Mesothelial cell of epicardium (in vitro differentiated cells): ENCODE data around the gene INTS11. TPM values are rescaled to one million over a fixed set of nuclear protein-coding genes. Genes with fewer than 3 reads are reported as not detected.

ENCODE experiments used
- DNase-seq, 2 experiments: peaks; one replicate each; pipeline ENCODE4 v3.0.0; 2021; ENCODE audit warnings: low spot score in 2 of 2; ENCODE audit not compliant: unreplicated experiment in 2 of 2
- H3K27ac Mint-ChIP-seq: 2 replicates; pipeline ENCODE4 v1.8.0; 2021; ENCODE audit warnings: mixed read lengths
- H3K27me3 Mint-ChIP-seq: 2 replicates; pipeline ENCODE4 v1.8.0; 2021; ENCODE audit warnings: low read depth, mixed read lengths
- H3K36me3 Mint-ChIP-seq: 2 replicates; pipeline ENCODE4 v1.8.0; 2021; ENCODE audit warnings: mixed read lengths
- H3K4me1 Mint-ChIP-seq: 2 replicates; pipeline ENCODE4 v1.8.0; 2021; ENCODE audit warnings: mixed read lengths
- H3K4me3 Mint-ChIP-seq: 2 replicates; pipeline ENCODE4 v1.8.0; 2021; ENCODE audit warnings: mild to moderate bottlenecking, moderate library complexity, mixed read lengths
- H3K9me3 Mint-ChIP-seq: 2 replicates; pipeline ENCODE4 v1.8.0; 2021; ENCODE audit warnings: mixed read lengths
- total RNA-seq: library from RNA; stranded (reverse); gene quantifications from 3 replicates; pipeline ENCODE4 v1.2.1, GENCODE V29; 2021
- TF ChIP-seq, protein P1 (sequence below): fragments of 200-600 bp; sonication (generic); IDR thresholded peaks from one replicate; pipeline ENCODE4 v1.5.0; 2021; ENCODE audit warnings: antibody characterized with exemption; ENCODE audit not compliant: unreplicated experiment

Gene INTS11
- total RNA-seq, 1 donor from 2014 or later: 165 TPM

GRCh38 chr1:1291548-1292441 lies 32.7 kb downstream of the INTS11 start:
- Mint-ChIP-seq H3K27me3 (peaks cover 2% of the 10 kb centered on the region), H3K27ac (no peak overlapping the region), H3K9me3 (no peaks in the 10 kb centered on the region), H3K4me1 (peaks cover 7% of the 10 kb centered on the region), H3K4me3 (no peak overlapping the region), H3K36me3 (no peaks in the 10 kb centered on the region)
- DNase-seq: peak in 1 of 2 experiments; percentile 82
- TF ChIP-seq, protein P1, sequence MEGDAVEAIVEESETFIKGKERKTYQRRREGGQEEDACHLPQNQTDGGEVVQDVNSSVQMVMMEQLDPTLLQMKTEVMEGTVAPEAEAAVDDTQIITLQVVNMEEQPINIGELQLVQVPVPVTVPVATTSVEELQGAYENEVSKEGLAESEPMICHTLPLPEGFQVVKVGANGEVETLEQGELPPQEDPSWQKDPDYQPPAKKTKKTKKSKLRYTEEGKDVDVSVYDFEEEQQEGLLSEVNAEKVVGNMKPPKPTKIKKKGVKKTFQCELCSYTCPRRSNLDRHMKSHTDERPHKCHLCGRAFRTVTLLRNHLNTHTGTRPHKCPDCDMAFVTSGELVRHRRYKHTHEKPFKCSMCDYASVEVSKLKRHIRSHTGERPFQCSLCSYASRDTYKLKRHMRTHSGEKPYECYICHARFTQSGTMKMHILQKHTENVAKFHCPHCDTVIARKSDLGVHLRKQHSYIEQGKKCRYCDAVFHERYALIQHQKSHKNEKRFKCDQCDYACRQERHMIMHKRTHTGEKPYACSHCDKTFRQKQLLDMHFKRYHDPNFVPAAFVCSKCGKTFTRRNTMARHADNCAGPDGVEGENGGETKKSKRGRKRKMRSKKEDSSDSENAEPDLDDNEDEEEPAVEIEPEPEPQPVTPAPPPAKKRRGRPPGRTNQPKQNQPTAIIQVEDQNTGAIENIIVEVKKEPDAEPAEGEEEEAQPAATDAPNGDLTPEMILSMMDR: peak; percentile 80

DNA sequence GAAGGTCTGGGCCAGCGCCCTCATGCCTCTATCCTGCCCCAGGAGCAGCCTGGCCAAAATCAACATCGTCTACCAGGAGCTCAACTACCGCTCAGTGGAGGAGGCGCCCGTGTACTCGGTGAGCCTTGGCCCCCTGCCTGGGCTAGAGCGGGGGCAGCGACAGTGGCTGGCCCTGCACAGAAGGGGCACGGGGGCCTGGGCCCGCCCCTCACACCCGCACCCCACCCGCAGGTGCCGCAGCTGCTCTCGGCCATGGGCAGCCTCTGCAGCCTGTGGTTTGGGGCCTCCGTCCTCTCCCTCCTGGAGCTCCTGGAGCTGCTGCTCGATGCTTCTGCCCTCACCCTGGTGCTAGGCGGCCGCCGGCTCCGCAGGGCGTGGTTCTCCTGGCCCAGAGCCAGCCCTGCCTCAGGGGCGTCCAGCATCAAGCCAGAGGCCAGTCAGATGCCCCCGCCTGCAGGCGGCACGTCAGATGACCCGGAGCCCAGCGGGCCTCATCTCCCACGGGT lies 33.4 kb downstream of the INTS11 start:
- H3K4me3 Mint-ChIP-seq: no peak overlapping the region
- no peak for DNase-seq
- peaks cover 2% of the 10 kb centered on the region for H3K27me3 Mint-ChIP-seq
- H3K36me3 Mint-ChIP-seq: no peaks in the 10 kb centered on the region
- no peak overlapping the region for H3K27ac Mint-ChIP-seq
- TF ChIP-seq, protein P1: no peak
- H3K9me3 Mint-ChIP-seq: no peaks in the 10 kb centered on the region
- peaks cover 7% of the 10 kb centered on the region for H3K4me1 Mint-ChIP-seq

- TF ChIP-seq, protein P1: peak; percentile 65
- Mint-ChIP-seq H3K36me3 (no peaks in the 10 kb centered on the region), H3K4me1 (peaks cover 7% of the 10 kb centered on the region), H3K27me3 (peaks cover 2% of the 10 kb centered on the region), H3K27ac (no peak overlapping the region), H3K9me3 (no peaks in the 10 kb centered on the region), H3K4me3 (no peak overlapping the region)
- DNase-seq: peak in 1 of 2 experiments; percentile 77
Measured at GRCh38 chr1:1290238-1290731, 34.2 kb downstream of the INTS11 start.

DNA sequence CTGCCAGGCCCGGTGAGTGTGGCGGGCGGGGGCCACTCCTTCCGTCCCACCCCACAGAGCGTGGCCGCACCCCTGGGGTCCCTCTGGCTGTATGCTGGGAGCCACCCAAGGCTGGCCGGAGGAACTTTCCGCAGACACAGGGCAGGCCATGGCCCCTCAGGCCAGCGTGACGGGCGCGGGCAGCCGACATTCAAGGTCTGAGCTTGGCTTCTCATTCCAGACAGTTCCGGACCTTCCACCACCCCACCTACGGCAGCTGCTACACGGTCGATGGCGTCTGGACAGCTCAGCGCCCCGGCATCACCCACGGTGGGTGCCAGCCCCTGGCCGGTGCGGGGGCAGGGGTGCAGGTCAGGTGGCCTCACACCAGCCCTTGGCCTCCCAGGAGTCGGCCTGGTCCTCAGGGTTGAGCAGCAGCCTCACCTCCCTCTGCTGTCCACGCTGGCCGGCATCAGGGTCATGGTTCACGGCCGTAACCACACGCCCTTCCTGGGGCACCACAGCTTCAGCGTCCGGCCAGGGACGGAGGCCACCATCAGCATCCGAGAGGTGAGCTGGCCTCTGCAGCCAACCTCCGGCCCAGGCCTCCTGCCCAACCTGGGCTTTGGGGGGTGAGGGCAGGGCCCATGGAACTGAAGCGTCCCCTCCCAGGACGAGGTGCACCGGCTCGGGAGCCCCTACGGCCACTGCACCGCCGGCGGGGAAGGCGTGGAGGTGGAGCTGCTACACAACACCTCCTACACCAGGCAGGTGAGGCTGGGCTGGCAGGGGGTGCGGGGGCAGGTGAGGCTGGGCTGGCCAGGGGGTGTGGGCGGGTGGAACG lies 37.0 kb downstream of the INTS11 start:
- no peak overlapping the region for H3K4me3 Mint-ChIP-seq
- peaks cover 2% of the 10 kb centered on the region for H3K27me3 Mint-ChIP-seq
- no peaks in the 10 kb centered on the region for H3K36me3 Mint-ChIP-seq
- no peak for DNase-seq
- TF ChIP-seq, protein P1: no peak
- no peaks in the 10 kb centered on the region for H3K9me3 Mint-ChIP-seq
- no peak overlapping the region for H3K27ac Mint-ChIP-seq
- peaks cover 7% of the 10 kb centered on the region for H3K4me1 Mint-ChIP-seq
